Measurements from ENCODE around the gene EYA3.

Gene EYA3, protein sequence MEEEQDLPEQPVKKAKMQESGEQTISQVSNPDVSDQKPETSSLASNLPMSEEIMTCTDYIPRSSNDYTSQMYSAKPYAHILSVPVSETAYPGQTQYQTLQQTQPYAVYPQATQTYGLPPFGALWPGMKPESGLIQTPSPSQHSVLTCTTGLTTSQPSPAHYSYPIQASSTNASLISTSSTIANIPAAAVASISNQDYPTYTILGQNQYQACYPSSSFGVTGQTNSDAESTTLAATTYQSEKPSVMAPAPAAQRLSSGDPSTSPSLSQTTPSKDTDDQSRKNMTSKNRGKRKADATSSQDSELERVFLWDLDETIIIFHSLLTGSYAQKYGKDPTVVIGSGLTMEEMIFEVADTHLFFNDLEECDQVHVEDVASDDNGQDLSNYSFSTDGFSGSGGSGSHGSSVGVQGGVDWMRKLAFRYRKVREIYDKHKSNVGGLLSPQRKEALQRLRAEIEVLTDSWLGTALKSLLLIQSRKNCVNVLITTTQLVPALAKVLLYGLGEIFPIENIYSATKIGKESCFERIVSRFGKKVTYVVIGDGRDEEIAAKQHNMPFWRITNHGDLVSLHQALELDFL

DNA sequence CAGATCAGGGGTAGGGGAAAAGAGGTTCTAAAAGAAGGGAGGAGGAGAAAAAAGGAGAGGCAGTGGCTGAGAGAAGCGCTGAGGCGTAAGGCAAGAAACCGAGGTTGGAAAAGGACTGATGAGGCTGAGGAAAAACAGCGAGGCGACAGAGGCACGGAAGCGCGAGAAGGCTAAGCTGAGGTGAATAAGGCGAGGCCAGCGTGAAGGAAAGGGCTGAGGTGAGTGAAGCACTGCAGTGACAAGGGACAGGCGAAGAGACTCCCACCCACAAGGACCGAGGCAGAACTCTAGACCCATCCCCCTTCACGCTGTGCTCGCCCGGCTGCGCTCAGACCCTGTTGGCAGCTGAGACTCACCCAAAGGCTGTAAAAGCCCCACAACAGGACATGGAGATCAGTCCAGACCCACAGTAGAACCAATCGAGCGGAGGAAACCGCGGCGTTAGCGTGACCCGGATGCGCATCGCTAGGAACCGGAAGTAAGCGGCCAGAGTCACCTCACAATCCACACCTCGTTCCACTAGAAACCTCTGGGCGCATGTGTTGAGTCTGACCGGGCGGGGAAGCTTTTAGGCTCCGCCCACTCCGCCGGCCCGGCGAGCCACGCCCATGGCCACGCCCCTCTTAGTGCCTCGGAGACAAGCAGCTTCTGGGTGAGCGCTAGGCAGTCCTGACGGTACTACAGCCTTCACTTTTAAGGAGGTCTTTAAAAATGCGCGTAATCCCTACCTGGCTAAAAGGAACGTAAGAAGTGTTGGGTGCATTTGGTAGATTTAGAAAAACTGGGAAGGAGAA, at the start of gene EYA3:
Gene EYA3 (minus strand): TSS at position 443 of the 794 bp plus-strand sequence. CDS start 30,584 bp downstream, outside the sequence.
- peak; percentile 99 for DNase-seq

GRCh38 chr1:28136922-28137613, 48.7 kb upstream of the EYA3 start:
- DNase-seq, result no peak

DNA sequence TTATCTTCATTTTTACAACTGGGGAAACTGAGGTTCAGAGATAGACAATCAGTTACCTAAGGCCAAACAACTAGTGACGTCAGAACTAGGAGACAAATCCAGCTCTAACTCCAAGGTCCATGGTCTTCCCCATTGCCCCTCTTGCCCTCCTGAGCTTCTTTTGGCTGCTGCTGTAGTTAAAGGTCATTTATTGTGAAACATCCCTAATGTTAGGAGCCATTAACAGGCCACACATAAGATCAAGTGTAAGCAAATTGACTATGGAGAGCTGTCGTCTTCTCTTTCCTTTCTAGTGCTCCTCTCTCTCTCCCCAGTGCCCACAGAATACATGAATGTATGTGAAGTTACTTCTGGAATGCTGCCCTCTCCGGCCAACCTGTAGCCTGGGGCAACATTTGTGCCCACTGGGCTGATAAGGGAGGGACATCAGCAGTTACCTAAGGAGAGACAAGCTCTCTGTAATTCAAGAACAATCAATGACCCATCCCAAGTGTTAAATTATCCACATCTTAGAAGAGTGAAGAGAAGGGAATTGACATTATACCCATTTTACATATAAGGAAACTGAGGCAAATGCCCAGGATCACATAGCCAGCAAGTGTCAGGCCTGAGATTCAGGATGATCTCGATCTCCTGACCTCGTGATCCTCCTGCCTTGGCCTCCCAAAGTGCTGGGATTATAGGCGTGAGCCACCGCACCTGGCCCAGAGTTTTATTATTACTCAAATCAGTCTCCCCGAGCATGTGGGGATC, 47.9 kb upstream of the EYA3 start:
- DNase-seq, result no peak

DNA sequence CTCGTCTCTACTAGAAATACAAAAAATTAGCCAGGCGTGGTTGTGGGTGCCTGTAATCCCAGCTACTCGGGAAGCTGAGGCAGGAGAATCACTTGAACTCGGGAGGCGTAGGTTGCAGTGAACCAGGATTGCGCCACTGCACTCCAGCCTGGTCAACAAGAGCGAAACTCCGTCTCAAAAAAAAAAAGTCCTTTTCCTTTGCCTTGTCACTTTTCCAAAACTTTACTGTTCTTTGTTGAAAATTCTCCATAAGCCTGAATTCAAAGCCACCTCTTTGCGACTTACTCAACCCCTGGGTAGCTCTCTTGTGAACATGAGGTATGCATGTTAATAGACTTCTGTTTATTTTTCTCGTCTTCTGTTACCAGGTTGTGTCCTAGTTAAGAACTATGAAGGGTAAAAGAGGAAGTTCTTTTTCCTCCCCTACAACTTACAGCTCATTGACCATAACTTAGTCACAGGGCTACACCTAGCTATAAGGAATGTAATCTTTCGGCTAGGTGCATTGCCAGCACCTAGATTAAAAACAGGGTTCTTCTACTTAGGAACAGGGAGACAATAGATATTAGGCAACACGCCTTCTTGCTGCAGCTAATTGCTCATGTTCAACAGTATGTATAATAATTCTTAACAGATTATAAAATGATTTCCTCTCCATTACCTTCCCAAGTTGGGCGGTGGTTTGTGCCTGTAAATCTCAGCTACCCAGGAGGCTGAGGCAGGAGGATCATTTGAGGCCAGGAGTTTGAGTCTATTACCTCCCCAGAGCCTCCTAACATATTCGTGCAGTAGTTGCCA, 47.2 kb upstream of the EYA3 start:
- DNase-seq, result no peak

GRCh38 chr1:28134651-28135207, 46.3 kb upstream of the EYA3 start:
- no peak for DNase-seq

- no peak for DNase-seq
Measured at GRCh38 chr1:28132171-28133167, 44.1 kb upstream of the EYA3 start.

GRCh38 chr1:28130901-28131300, 42.5 kb upstream of the EYA3 start:
- no peak for DNase-seq

- no peak for DNase-seq
Measured at GRCh38 chr1:28129150-28129549, 40.7 kb upstream of the EYA3 start.

DNA sequence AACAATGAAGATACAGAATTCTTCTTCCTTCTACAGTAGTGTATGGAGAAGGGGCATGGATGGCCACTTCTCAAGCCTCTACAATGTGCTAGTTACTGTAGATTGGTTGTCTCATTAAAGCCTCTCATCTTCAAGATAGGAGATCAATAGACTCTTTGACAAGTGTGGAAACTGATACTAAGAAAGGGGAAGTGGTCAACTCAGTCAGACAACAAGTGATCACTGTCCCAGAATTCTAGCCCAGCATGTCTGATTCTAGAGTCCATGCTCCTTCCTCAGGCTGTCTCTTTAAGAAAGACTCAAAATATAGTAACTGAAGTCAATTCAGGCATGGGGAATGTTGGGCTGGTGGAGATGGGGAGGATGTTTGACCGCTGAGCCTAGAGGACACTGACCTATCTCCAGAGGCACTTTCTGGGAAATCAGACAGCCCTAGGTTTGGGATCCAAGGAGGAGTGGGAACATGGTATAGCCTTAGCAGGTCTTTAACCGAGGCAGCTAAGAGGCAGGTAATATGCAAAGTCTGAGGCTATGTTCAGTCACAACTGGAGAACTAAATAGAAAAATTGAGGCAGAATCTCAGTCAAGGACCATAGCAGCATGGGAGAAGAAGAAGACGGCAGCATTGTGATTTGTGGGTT, 39.3 kb upstream of the EYA3 start:
- no peak for DNase-seq

DNA sequence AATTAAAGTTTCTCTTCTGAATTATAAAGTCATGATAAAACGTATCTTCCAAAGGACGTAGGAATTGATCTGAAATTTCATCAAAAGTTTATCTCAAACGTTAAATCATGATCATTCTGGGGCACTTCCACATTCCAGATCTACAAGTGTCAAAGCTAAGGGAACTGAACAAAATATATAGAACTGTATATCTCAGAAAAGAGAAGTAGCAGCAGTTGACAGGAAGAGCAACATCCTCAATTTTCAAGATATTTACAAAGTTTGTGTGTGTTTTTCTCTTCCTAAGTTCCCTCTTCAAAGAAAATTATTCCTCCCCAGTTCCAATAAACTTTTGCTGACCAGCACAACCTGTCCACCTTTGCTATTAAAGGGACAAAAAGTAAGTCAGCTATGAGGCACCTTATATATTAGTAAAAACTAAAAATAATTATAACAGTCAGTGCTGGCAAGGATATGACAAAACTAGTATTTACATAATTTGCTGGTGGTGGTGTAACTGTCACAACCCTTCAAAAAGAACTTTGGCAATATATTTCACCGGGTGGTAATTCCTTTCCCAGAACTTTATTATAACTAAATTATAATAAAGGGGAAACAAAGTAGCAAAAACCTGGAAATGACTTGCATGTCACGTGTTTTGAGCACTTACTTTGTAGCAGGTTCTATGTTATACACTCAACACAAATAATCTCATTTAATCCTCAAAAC, 38.5 kb upstream of the EYA3 start:
- no peak for DNase-seq

DNA sequence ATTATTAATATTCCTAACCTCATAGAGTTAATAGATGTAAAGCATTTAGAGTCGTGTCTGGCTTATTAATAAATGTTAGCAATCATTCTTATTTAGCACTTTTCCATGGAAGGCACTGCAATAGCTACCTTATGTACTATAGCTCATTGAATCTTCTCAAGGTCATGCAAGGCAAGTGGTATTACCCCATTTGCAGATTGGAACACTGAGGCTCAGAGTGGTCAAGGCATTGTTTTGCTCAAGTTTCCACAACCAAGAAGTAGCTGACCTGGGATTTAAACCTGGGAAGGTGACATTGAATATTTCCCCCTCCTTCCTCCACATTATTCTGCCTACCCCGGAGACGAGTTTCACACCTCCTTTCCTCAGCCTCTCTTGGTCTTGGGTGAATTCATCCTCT, 37.8 kb upstream of the EYA3 start:
- DNase-seq, result no peak

- no peak for DNase-seq
Measured at GRCh38 chr1:28123461-28123961, 35.1 kb upstream of the EYA3 start.

DNA sequence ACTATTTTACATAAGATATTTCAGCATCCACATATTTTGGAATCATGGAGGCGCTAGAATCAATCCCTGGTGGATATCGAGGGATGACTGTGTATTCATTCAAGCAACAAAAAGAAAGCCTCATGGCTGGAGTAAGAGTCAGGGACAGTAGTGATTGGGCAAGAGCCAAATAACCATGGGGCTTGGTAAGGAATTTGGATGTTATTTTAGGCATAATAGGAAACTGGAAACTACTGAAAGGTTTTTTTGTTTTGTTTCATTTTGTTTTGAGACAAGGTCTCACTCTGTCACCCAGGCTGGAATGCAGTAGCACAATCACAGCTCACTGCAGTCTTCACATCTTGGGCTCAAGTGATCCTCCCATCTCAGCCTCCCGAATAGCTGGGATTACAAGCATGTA, 33.8 kb upstream of the EYA3 start:
- no peak for DNase-seq

DNA sequence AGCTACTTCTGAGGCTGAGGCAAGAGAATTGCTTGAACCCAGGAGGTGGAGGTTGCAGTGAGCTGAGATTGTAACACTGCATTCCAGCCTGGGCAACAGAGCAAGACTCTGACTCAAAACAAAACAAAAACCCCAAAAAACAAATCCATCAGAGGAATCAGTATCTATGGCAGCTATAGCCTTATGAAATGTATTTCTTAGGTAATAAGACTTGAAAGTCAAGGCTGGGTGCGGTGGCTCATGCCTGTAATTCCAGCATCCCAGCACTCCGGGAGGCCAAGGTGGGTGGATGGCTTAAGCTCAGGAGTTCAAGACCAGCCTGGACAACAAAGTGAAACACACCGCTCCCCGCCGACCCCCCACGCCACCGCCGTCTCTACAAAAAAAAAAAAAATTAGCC, 31.1 kb upstream of the EYA3 start:
- no peak for DNase-seq

DNA sequence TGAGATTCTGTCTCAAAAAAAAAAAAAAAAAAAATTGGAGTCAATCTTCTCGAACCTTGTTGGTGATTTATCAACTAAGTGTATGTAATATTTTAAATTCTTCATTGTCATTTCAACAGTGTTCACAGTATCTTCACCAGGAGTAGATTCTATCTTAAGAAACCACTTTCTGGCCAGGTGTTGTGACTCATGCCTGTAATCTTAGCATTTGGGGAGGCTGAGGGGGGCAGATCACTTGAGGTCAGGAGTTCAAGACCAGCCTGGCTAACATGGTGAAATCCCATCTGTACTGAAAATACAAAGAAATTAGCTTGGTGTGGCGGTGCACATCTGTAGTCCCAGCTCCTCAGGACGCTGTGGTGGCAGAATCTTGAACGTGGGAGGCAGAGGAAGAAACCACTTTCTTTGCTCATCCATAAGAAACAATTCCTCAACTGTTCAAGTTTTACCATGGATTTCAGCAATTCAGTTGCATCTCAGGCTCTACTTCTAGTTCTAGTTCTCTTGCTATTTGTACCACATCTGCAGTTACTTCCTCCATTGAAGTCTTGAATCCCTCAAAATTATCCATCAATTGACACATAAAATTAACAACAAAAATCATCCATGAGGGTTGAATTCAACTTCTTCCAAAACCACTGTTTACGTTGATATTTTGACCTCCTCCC, 30.4 kb upstream of the EYA3 start:
- DNase-seq, result no peak

- DNase-seq, result peak; percentile 36
Measured at GRCh38 chr1:28115267-28115666, 26.9 kb upstream of the EYA3 start.

- no peak for DNase-seq
Measured at GRCh38 chr1:28114844-28115243, 26.4 kb upstream of the EYA3 start.

- no peak for DNase-seq
Measured at GRCh38 chr1:28113242-28113572, 24.8 kb upstream of the EYA3 start.
